Common myeloid progenitor, CD34-positive (primary cell): ENCODE measurements around the gene TMEM232.
A peak's percentile ranks its signal among the peaks of the same experiment; 100 is the strongest.

Experiments used
- CTCF ChIA-PET: fragments of 350-600 bp; sonication (Branson Sonifier 250); formaldehyde crosslinking; loops from one replicate; lab custom pipeline; 2021; ENCODE audit warnings: antibody characterized with exemption; lab: Charles Lee
- POLR2A ChIA-PET: fragments of 350-600 bp; sonication (Branson Sonifier 250); formaldehyde crosslinking; loops from one replicate; lab custom pipeline; 2021; ENCODE audit warnings: antibody characterized with exemption; lab: Charles Lee
- DNase-seq, 3 donors: peaks; one replicate each; pipeline versions ENCODE4 v3.0.0 to v3.0.0-alpha.2; 2013
- H3K27ac ChIP-seq, 2 experiments: 1 replicate in 1 of 2; 2 replicates in 1 of 2; pipeline ENCODE4 v1.7.0; 2013; ENCODE audit warnings: inconsistent platforms in 2 of 2, low read length in 2 of 2, mild to moderate bottlenecking in 2 of 2, low read depth in 1 of 2, moderate library complexity in 1 of 2; ENCODE audit not compliant: severe bottlenecking in 2 of 2, insufficient read depth in 1 of 2, poor library complexity in 1 of 2
- H3K27me3 ChIP-seq, 5 experiments: replicated peaks in 2 of 5; 1 replicate in 3 of 5; 2 replicates in 2 of 5; pipeline versions ENCODE4 v1.6.1 to v1.7.0; 2013; ENCODE audit warnings: low read length in 4 of 5, mild to moderate bottlenecking in 2 of 5, moderate library complexity in 2 of 5, inconsistent platforms in 1 of 5; ENCODE audit not compliant: insufficient read depth in 5 of 5, control insufficient read depth in 4 of 5
- H3K36me3 ChIP-seq, 4 experiments: 1 replicate in 2 of 4; 2 replicates in 2 of 4; pipeline versions ENCODE4 v1.6.1 to v1.7.0; 2013; ENCODE audit warnings: low read length in 3 of 4, control low read depth in 1 of 4, mild to moderate bottlenecking in 1 of 4; ENCODE audit not compliant: control insufficient read depth in 4 of 4, insufficient read depth in 4 of 4
- H3K4me1 ChIP-seq, 4 experiments: 1 replicate in 3 of 4; 2 replicates in 1 of 4; pipeline versions ENCODE4 v1.6.1 to v1.7.1; 2013; ENCODE audit warnings: low read length in 3 of 4, mild to moderate bottlenecking in 3 of 4, control low read depth in 1 of 4, inconsistent platforms in 1 of 4, moderate library complexity in 1 of 4; ENCODE audit not compliant: control insufficient read depth in 4 of 4, insufficient read depth in 4 of 4; ENCODE audit errors: control extremely low read depth in 1 of 4
- H3K4me3 ChIP-seq, 7 experiments: 1 replicate in 4 of 7; 2 replicates in 3 of 7; pipeline versions ENCODE4 v1.5.1 to v1.7.0; 2013; ENCODE audit warnings: mild to moderate bottlenecking in 7 of 7, low read length in 6 of 7, moderate library complexity in 6 of 7, inconsistent platforms in 2 of 7, low read depth in 2 of 7, control low read depth in 1 of 7; ENCODE audit not compliant: insufficient read depth in 4 of 7, control insufficient read depth in 1 of 7; ENCODE audit errors: extremely low read depth in 1 of 7
- H3K9me3 ChIP-seq, 5 experiments: 1 replicate in 4 of 5; 2 replicates in 1 of 5; pipeline versions ENCODE4 v1.6.1 to v1.7.1; 2013; ENCODE audit warnings: low read length in 4 of 5, mild to moderate bottlenecking in 2 of 5, inconsistent platforms in 1 of 5, low read depth in 1 of 5, moderate library complexity in 1 of 5; ENCODE audit not compliant: control insufficient read depth in 4 of 5, insufficient read depth in 2 of 5; ENCODE audit errors: control extremely low read depth in 1 of 5
- WGBS: methylation state at CpG from one replicate; pipeline ENCODE4 v1.1.5; 2013; ENCODE audit not compliant: insufficient coverage; 5-methylcytosine and 5-hydroxymethylcytosine counted together

Gene TMEM232

DNA sequence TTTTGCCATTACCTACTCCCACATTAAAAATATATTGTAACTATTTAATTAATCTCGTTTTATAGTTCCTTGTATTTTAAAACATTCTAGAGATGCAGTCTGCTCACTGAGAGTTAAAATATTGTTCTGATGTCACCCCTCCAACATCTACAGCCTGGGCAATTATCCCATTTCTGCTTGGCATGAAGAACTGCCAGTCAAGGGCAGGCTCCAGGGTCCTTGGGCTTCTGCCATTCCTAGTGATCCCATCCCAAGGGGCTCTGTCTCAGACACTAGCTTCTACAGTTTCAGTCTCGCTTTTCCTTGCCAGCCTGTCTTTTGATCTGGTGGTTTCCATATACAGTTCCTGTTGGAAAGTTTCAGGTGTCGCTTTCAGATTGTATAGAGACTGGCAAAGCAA, 287.2 kb downstream of the TMEM232 start:
- POLR2A ChIA-PET = no interaction called here
- no peaks in the 10 kb centered on the region for H3K4me1 ChIP-seq
- H3K27me3 ChIP-seq = peaks cover 0 to 2% (median 0%) of the 10 kb centered on the region in 5 experiments
- no peak overlapping the region for H3K4me3 ChIP-seq
- CTCF ChIA-PET = no interaction called here
- H3K27ac ChIP-seq = no peak overlapping the region
- H3K36me3 ChIP-seq = no peaks in the 10 kb centered on the region
- DNase-seq = no peak
- WGBS = 100% methylated on average over 2 of the region's 3 CpGs
- H3K9me3 ChIP-seq = no peaks in the 10 kb centered on the region

DNA sequence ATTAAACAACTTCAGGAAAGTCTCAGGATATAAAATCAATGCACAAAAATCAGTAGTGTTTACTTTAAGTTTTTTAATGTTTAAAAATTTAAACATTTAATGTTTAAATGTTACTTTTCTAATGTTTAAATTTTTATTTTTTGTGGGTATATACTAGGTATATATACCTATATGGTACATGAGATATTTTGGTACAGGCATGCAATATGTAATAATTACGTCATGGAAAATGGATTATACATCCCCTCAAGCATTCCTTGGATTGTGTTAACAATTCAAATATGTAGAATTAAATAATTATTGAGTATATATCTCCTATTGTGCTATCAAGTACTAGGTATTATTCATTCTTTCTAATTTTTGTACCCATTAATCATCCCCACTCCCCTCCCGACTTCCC, 291.3 kb downstream of the TMEM232 start:
- no peaks in the 10 kb centered on the region for H3K27me3 ChIP-seq
- no CpG with 5 or more reads among the region's 2 CpGs for whole genome bisulfite sequencing
- no peak overlapping the region for H3K27ac ChIP-seq
- no peaks in the 10 kb centered on the region for H3K9me3 ChIP-seq
- H3K4me1 ChIP-seq = no peaks in the 10 kb centered on the region
- DNase-seq = no peak
- H3K36me3 ChIP-seq = no peaks in the 10 kb centered on the region
- CTCF ChIA-PET = no interaction called here
- no peak overlapping the region for H3K4me3 ChIP-seq
- POLR2A ChIA-PET = no interaction called here

DNA sequence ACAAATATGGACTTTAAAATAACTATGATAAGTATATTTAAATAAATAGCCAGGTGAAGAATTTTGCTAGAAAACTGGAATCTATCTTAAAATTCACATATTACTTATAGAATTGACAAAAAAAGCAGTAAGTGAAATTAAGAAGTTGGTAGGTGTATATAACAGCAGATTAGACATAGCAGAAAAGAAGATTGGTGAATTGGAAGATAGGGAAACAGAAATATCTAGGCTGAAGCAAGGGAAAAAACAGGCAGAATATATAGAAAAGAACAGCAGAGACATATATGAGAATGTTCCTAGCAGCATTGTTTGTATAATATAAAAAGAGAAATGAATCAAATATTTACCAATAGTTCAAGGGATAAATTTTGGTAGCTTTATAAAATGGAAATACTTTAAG, 294.9 kb downstream of the TMEM232 start:
- POLR2A ChIA-PET = no interaction called here
- Histone ChIP-seq H3K27ac (no peak overlapping the region), H3K4me3 (no peak overlapping the region), H3K4me1 (no peaks in the 10 kb centered on the region), H3K36me3 (no peaks in the 10 kb centered on the region), H3K9me3 (no peaks in the 10 kb centered on the region), H3K27me3 (no peaks in the 10 kb centered on the region)
- DNase-seq = no peak
- CTCF ChIA-PET = no interaction called here

DNA sequence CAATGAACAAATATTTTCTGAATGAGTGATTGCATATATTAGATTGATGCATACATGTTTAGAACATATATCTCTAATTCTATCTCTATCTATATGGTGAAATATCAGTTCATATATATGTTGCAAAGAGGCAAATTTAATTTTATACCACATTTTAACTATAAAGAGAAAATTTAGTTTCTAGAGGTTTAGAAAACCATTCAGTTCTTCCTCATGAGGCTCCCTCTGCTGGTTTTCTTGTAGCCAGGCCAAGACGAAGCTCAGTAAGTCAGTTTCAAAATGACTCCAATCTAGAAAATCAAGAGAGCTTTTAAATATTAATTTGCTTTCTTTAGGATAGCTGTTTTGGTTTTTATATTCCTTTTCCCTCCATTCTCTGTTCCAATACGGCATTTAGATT, 312.1 kb downstream of the TMEM232 start:
- Histone ChIP-seq H3K4me3 (no peak overlapping the region), H3K27me3 (no peaks in the 10 kb centered on the region), H3K4me1 (no peaks in the 10 kb centered on the region), H3K27ac (no peak overlapping the region), H3K36me3 (no peaks in the 10 kb centered on the region), H3K9me3 (peaks cover 0 to 1% (median 0%) of the 10 kb centered on the region in 5 experiments)
- ChIA-PET POLR2A (interaction anchor here (0.6 kb wide), 1 partner anchor 14 kb away, joined by 4 read pairs; no protein-coding TSS in a partner anchor), CTCF (interaction anchor here (1.1 to 1.3 kb wide), 2 partner anchors 11 to 15 kb away, joined by 3 read pairs; no protein-coding TSS in a partner anchor)
- DNase-seq = peak; percentile 6 to 26 (median 15)
- 80% methylated on average over 1 of the region's 2 CpGs for whole genome bisulfite sequencing

DNA sequence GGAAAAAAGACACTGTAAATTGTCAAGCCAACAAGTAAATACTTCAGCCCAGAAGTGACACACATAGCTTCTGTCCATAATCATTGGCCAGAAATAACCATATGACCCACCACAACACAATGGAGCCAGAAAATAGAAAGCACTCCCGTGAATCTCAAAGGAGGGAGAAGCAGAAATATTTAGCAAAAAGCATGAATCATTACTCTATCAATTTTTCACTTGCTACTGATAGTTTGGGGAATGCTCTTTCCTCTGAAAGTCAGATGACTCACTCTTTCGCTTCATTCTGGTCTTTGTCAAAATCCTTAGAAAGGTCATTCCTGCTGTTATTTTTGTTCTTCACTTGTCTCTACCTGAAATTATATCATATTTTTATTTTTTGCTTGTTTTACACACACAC, 312.6 kb downstream of the TMEM232 start:
- POLR2A ChIA-PET = no interaction called here
- no peaks in the 10 kb centered on the region for H3K27me3 ChIP-seq
- CTCF ChIA-PET = interaction anchor here (1.1 to 1.3 kb wide), 2 partner anchors 11 to 15 kb away, joined by 3 read pairs; no protein-coding TSS in a partner anchor
- H3K9me3 ChIP-seq = peaks cover 0 to 1% (median 0%) of the 10 kb centered on the region in 5 experiments
- no CpG with 5 or more reads among the region's 2 CpGs for WGBS
- no peak overlapping the region for H3K27ac ChIP-seq
- no peak for DNase-seq
- H3K4me1 ChIP-seq = no peaks in the 10 kb centered on the region
- no peaks in the 10 kb centered on the region for H3K36me3 ChIP-seq
- H3K4me3 ChIP-seq = no peak overlapping the region

DNA sequence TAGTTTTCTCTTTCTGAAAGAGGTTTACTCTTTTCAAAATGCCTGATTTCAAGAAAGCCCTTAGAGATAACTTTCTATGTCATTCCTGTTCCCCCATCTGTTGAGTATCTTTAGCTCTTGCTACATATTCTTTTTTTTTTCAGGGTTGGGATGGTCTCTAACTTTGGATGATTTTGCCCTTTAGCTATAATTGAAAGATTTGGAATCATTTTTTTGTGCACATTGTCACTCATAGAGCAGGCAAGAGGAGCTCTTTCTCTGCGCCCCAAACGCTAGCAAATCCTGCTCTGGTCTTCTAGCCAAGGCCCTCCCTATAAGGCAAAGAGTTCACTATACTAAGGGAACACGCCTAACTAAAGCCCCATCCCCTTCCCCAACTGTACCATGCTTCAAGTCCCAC, 316.9 kb downstream of the TMEM232 start:
- Histone ChIP-seq H3K27me3 (no peaks in the 10 kb centered on the region), H3K27ac (no peak overlapping the region), H3K9me3 (no peaks in the 10 kb centered on the region), H3K4me3 (no peak overlapping the region), H3K36me3 (no peaks in the 10 kb centered on the region), H3K4me1 (no peaks in the 10 kb centered on the region)
- ChIA-PET POLR2A (interaction anchor here (0.7 kb wide), 1 partner anchor 15 kb away, joined by 3 read pairs; no protein-coding TSS in a partner anchor), CTCF (interaction anchor here (1.3 kb wide), 1 partner anchor 9 kb away, joined by 4 read pairs; no protein-coding TSS in a partner anchor)
- 100% methylated on average over 2 of the region's 3 CpGs for WGBS
- no peak for DNase-seq

DNA sequence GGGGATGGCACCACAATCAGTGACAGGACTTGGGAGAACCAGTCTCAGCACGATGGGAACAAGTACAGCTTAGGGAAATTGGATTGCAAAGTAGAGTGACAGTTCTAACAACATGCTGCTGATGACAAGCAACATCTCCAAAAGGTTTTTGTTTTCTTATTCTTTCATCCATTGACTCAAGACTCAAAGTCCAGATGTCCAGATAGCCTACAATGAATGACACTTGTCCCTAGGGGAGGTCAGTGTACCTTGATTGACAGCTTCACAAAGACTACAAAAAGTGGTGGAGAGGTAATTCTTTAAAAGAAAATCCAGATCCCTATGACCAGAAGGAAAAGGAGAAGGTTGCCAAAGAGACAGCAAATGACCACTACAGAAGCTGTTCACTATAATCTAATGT, 323.9 kb downstream of the TMEM232 start:
- CTCF ChIA-PET = no interaction called here
- no peak for DNase-seq

More for the DNA sequence above, 323.9 kb downstream of the TMEM232 start:
- Histone ChIP-seq H3K27ac (no peak overlapping the region), H3K4me3 (no peak overlapping the region), H3K4me1 (no peaks in the 10 kb centered on the region), H3K27me3 (no peaks in the 10 kb centered on the region), H3K36me3 (no peaks in the 10 kb centered on the region), H3K9me3 (no peaks in the 10 kb centered on the region)
- WGBS = no CpG with 5 or more reads among the region's 1 CpG
- POLR2A ChIA-PET = no interaction called here
